H4 (cell line): Measurements from ENCODE around the gene SMIM27. TPM values are rescaled to one million over a fixed set of nuclear protein-coding genes. Genes with fewer than 3 reads are reported as not detected.
"Not testable (repeated sequence)": the region's sequence is repeated elsewhere in the genome, so short reads cannot be mapped to it uniquely, and the experiment has no call there.

ENCODE experiments used
- DNase-seq: peaks from one replicate; pipeline ENCODE4 v3.0.0-alpha.2; 2015; ENCODE audit warnings: low spot score
- total RNA-seq: library from RNA; depleted of rRNA; stranded (reverse); fragments of >200 nt; shearing (Covaris generic); gene quantifications from 2 replicates; pipeline ENCODE4 v1.2.3, GENCODE V29; 2014; rRNA removed

The SMIM27 gene
- total RNA-seq, 1 experiment from 2014 or later = 7.3 TPM

DNA sequence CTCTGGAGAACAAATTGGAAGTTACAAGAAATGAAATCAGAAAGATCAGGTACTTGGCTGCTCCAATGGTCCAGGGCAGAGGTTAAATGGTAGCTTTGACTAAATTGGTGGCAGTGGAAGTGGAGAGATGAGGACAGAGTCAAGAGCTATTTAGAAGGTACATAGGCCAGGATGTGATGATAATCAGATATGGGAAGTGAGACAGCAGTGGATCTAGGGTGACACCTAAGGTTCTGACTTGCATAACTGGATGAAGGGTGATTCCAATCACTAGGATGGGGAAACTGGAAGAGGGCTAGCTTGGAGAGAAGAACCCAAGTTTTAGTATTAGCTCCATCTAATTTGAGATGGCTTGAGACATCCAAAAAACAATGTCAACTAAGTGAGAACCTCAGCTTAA lies 44.8 kb downstream of the SMIM27 start:
- no peak for DNase-seq

DNA sequence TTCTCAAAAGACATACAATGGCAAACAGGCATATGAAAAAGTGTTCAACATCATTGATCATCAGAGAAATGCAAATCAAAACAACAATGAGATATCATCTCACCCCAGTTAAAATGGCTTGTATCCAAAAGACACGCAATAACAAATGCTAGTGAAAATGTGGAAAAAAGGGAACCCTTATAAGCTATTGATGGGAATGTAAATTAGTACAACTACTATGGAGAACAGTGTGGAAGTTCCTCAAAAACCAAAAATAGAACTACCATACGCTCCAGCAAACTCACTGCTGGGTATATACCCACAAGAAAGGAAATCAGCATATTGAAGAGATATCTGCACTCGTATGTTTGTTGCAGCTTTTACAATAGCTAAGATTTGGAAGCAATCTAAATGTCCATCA lies 46.9 kb downstream of the SMIM27 start:
- DNase-seq = not testable (repeated sequence)

Other genes with a start within 250 kb of the SMIM27 start
- gene ACO1, start 167.7 kb upstream of the SMIM27 start, total RNA-seq = 20.9 and 25.5 TPM in 2 replicates
- 5.9 and 7.7 TPM in 2 replicates for gene RIGI, start 26.1 kb upstream of the SMIM27 start, total RNA-seq
- 12.6 and 13.2 TPM in 2 replicates for gene TOPORS, start 259 bp downstream of the SMIM27 start, total RNA-seq
- gene NDUFB6, start 20.8 kb downstream of the SMIM27 start, total RNA-seq = 98.4 and 108 TPM in 2 replicates
- not detected in 2 replicates for gene TAF1L, start 83.3 kb downstream of the SMIM27 start, total RNA-seq
- gene TMEM215, start 231.2 kb downstream of the SMIM27 start, total RNA-seq = 0.08 TPM in 1 of 2 replicates, not detected in the other